Stimulated activated naive CD8-positive, alpha-beta T cell treated with anti-CD3 and anti-CD28 coated beads, Interleukin-15, amount 100 ng/mL, for 72 hours (primary cell): Measurements from ENCODE around the gene TNFRSF6B.

Experiments used
- ATAC-seq: fragments of 150-1000 bp; cut with Tn5 transposase; 2 replicates; pipeline ENCODE4 v1.10.0; 2021; ENCODE audit warnings: mild to moderate bottlenecking, moderate library complexity
- DNase-seq, 2 donors: peaks; one replicate each; pipeline ENCODE4 v3.0.0; 2021 to 2022
- H3K27ac Mint-ChIP-seq, 2 donors: one replicate each; pipeline ENCODE4 v1.8.0; 2022; ENCODE audit warnings: mild to moderate bottlenecking in 2 of 2, mixed read lengths in 2 of 2, moderate library complexity in 2 of 2
- H3K27me3 Mint-ChIP-seq: one replicate; pipeline ENCODE4 v1.8.0; 2022; ENCODE audit warnings: mixed read lengths
- H3K4me1 Mint-ChIP-seq: one replicate; pipeline ENCODE4 v1.8.0; 2022; ENCODE audit warnings: mild to moderate bottlenecking, mixed read lengths
- H3K4me3 Mint-ChIP-seq, 2 donors: one replicate each; pipeline ENCODE4 v1.8.0; 2022; ENCODE audit warnings: mild to moderate bottlenecking in 2 of 2, mixed read lengths in 2 of 2, moderate library complexity in 1 of 2
- H3K9me3 Mint-ChIP-seq, 2 donors: one replicate each; pipeline ENCODE4 v1.8.0; 2022; ENCODE audit warnings: mixed read lengths in 2 of 2

Gene TNFRSF6B

DNA sequence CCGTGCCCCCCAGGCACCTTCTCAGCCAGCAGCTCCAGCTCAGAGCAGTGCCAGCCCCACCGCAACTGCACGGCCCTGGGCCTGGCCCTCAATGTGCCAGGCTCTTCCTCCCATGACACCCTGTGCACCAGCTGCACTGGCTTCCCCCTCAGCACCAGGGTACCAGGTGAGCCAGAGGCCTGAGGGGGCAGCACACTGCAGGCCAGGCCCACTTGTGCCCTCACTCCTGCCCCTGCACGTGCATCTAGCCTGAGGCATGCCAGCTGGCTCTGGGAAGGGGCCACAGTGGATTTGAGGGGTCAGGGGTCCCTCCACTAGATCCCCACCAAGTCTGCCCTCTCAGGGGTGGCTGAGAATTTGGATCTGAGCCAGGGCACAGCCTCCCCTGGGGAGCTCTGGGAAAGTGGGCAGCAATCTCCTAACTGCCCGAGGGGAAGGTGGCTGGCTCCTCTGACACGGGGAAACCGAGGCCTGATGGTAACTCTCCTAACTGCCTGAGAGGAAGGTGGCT lies 960 bp downstream of the TNFRSF6B start:
- DNase-seq: peak in 1 of 2 donors; percentile 13
- Mint-ChIP-seq H3K9me3 (no peaks in the 10 kb centered on the region), H3K27me3 (no peaks in the 10 kb centered on the region), H3K4me3 (peak overlapping the region; percentile 9 to 67), H3K27ac (peak overlapping the region in 1 of 2 donors; percentile 93), H3K4me1 (peaks cover 56% of the 10 kb centered on the region)
- no peak for ATAC-seq

DNA sequence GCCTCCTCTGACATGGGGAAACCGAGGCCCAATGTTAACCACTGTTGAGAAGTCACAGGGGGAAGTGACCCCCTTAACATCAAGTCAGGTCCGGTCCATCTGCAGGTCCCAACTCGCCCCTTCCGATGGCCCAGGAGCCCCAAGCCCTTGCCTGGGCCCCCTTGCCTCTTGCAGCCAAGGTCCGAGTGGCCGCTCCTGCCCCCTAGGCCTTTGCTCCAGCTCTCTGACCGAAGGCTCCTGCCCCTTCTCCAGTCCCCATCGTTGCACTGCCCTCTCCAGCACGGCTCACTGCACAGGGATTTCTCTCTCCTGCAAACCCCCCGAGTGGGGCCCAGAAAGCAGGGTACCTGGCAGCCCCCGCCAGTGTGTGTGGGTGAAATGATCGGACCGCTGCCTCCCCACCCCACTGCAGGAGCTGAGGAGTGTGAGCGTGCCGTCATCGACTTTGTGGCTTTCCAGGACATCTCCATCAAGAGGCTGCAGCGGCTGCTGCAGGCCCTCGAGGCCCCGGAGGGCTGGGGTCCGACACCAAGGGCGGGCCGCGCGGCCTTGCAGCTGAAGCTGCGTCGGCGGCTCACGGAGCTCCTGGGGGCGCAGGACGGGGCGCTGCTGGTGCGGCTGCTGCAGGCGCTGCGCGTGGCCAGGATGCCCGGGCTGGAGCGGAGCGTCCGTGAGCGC lies 1.6 kb downstream of the TNFRSF6B start:
- ATAC-seq (no peak), DNase-seq (peak in 1 of 2 donors; percentile 12)
- Mint-ChIP-seq H3K4me1 (peaks cover 56% of the 10 kb centered on the region), H3K4me3 (peak overlapping the region in 1 of 2 donors; percentile 57), H3K27ac (peak overlapping the region; percentile 57 to 93), H3K27me3 (no peaks in the 10 kb centered on the region), H3K9me3 (no peaks in the 10 kb centered on the region)

DNA sequence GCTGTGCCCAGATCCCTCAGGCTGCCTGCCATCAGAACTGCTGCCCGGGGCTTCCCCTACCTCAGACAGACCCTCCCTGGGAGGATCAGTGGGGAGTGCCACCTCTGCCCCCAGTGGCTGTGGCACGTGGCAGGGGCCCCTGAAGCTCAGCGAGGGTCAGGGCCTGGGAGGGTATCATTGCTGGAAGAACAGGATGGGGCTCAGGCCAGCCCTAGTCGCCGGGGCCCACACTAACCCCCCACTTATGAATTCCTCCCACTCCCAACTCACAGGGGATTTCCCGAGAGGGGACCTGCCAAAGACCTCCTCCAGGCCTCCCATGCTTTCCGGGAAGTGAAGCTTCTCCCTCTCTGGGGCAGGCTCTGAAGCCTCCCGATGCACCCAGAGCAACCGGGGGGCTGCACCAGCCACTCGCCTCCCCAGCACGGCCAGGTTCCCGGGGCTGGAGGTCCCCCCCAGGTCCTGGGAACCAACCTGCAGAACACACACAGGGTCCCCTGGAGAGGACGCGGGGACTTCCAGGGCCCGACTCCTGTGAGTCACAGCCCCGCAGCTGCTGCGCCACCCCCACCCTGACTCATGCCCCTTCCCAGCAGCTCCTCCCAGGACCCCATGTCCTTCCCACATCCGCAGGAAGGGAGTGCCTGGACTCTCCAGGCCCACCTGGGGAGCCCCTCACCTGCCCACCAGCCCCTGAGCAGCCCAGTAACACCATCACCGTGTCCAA lies 2.5 kb downstream of the TNFRSF6B start:
- Mint-ChIP-seq H3K4me1 (peaks cover 55% of the 10 kb centered on the region), H3K9me3 (no peaks in the 10 kb centered on the region), H3K4me3 (peak overlapping the region in 1 of 2 donors; percentile 70), H3K27ac (peak overlapping the region in 1 of 2 donors; percentile 95), H3K27me3 (no peaks in the 10 kb centered on the region)
- DNase-seq (peak in 1 of 2 donors; percentile 44), ATAC-seq (peak; percentile 45)

DNA sequence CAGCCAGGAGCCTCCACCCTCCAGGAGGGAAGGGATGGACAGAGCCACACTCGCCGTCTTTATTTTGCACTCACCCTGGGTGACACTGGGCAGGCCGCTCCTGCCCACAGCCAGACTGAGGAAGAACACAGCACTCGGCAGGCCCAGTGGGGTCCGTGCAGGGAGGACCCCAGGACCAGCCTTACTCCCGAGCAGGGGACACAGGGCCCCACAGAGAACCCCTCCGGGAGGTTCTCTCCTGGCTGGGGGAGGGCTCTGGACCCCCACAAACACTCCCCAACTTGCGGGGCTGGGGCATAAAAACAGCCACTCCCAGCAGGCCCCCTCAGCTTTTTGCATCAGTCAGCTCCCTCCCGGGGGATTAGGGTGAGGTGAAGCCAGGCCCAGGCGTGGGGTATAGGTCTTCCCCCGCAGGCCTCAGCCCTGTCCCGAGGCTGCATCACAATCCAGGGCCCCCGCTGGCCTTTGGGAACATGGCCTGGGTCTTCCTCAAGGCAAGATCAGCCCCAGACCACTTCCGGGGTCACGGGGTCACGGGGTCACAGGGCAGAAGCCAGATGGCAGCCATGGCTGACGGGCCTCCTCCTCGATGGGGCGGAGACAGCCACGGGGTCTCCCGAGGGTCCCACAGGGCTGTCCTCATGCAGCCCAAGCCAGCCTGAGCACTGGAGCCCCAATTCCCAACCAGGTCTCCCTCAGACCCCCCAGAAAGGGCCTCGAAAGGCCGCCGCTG lies 3.2 kb downstream of the TNFRSF6B start:
- peak; percentile 8 for ATAC-seq
- no peaks in the 10 kb centered on the region for H3K27me3 Mint-ChIP-seq
- peaks cover 56% of the 10 kb centered on the region for H3K4me1 Mint-ChIP-seq

DNA sequence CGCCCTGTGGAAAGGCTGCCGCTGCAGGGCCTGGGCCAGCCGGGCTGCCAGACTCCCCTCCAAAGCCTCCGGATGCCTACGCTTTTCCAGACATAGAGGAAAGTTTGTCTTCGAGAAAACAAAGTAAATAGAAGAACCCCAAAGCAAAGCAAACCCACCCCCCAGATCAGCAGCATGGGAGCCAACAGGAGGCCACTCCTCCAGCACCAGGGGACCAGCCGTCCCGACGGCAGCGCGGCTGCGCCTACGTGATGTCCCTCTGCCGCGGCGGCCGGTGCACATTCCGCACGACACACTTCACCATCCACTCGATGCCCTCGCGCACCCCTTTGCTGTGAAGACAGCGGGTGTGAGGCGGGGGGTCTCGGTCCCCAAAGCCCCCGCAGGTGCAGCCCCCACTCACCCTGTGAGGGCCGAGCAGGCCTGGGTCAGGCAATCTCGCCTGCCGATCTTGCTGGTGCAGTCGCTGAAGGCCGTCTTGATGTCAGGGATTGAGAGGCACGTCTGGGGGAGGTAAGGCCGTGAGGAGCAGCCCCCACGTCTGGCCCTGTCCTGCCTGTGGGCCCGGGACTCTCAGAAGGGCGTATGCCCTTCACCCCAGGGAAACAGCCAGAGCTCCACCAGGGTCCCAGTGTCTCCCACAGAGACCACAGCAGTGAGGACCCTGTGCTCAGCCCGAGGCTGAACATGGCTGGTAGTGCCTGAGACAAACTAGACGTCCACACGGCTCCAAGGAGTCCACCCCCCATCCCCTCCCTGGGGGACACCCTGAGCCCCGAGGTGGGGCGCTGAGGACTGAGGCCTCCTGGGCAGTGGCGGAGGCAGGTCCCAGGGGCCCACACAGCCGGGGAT lies 4.0 kb downstream of the TNFRSF6B start:
- Mint-ChIP-seq H3K27ac (peak overlapping the region in 1 of 2 donors; percentile 95), H3K4me1 (peaks cover 64% of the 10 kb centered on the region), H3K27me3 (no peaks in the 10 kb centered on the region), H3K9me3 (no peaks in the 10 kb centered on the region), H3K4me3 (peak overlapping the region in 1 of 2 donors; percentile 21)
- peak; percentile 9 for ATAC-seq
- peak in 1 of 2 donors; percentile 16 for DNase-seq

More for the DNA sequence above, 3.2 kb downstream of the TNFRSF6B start:
- DNase-seq: no peak
- Mint-ChIP-seq H3K4me3 (peak overlapping the region in 1 of 2 donors; percentile 70), H3K9me3 (no peaks in the 10 kb centered on the region), H3K27ac (peak overlapping the region in 1 of 2 donors; percentile 95)

DNA sequence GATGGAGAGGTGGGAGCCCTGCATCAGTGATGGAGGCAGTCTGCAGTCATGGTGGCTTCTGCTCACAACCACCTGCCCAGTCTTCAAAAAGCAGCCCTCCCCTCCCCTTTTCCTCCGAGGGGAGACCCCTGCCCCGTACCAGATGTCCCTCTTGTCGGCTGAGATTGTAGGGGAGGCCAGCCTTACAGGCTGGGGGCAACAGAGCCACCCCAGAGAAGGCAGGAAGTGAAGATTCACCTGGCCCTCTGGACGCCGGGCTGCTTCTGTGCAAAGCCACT lies 4.5 kb downstream of the TNFRSF6B start:
- no peaks in the 10 kb centered on the region for H3K27me3 Mint-ChIP-seq
- ATAC-seq (no peak), DNase-seq (no peak)
- H3K4me1 Mint-ChIP-seq: peaks cover 67% of the 10 kb centered on the region
- H3K9me3 Mint-ChIP-seq: no peaks in the 10 kb centered on the region
- H3K27ac Mint-ChIP-seq: no peak overlapping the region
- no peak overlapping the region for H3K4me3 Mint-ChIP-seq

DNA sequence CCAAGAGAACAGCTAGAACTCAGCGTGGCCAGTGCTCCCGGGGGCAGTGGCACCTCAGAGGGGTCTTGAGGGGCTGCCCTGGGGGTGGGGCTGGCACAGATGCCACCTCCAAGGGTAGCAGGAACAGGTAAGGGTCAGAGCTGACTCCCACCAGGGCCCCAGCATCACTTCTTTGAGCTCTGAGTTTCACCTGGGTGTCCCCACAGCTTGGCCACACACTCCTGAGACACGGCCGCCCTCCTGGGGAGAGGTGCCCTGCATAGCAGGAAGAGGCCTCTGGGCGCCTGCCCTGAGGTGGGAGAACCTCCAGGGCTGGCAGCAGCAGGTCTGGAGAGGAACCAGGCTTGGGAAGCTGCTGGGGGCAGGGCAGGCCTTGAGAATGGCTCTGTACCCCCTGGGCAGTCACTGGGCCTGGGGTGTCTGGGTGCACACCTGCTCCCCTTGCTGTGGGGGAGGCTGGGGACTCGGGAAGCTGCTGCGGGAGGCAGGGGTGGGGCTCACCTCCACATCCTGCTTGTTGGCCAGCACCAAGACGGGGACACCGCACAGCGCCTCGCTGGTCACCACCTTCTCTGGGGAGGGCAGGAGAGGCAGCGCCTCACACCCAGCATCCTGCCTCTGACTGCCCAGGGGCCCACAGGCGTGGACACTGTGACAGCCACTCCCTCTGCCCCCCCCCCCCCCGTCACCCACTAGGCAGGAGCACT lies 5.0 kb downstream of the TNFRSF6B start:
- peaks cover 67% of the 10 kb centered on the region for H3K4me1 Mint-ChIP-seq

DNA sequence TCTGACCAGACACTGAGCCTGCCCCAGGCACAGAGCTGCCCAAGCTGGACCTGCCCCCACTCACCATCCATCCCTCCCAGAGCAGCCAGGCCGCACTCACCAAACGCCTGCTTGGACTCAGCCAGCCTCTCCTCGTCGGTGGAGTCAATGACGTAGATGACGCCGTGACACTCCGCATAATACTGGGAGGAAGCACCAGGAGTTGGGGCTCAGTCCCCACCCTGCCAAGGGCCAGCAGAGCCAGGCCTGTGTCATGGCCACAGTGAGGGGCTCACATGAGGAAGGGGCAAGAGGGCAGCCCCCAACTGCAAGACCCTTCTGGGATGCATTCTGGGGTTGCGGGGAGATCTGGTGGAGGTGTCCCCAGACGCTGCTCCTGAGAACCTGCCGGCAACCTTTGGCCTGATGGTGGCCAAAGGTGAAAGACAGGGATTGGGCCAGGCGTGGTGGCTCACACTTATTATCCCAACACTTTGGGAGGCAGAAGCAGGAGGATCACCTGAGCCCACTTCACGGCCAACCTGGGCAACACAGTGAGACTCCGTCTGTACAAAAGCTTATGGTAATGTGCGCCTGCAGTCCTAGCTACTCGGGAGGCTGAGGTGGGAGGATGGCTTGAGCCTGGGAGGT lies 5.7 kb downstream of the TNFRSF6B start:
- no peak for DNase-seq
- ATAC-seq: no peak
- Mint-ChIP-seq H3K27ac (peak overlapping the region in 1 of 2 donors; percentile 61), H3K9me3 (no peaks in the 10 kb centered on the region), H3K27me3 (no peaks in the 10 kb centered on the region), H3K4me1 (peaks cover 64% of the 10 kb centered on the region), H3K4me3 (no peak overlapping the region)

More for the DNA sequence above, 5.0 kb downstream of the TNFRSF6B start:
- H3K4me3 Mint-ChIP-seq: no peak overlapping the region
- H3K9me3 Mint-ChIP-seq: no peaks in the 10 kb centered on the region
- peak in 1 of 2 donors; percentile 12 for DNase-seq
- peak overlapping the region in 1 of 2 donors; percentile 27 for H3K27ac Mint-ChIP-seq
- no peak for ATAC-seq
- no peaks in the 10 kb centered on the region for H3K27me3 Mint-ChIP-seq

DNA sequence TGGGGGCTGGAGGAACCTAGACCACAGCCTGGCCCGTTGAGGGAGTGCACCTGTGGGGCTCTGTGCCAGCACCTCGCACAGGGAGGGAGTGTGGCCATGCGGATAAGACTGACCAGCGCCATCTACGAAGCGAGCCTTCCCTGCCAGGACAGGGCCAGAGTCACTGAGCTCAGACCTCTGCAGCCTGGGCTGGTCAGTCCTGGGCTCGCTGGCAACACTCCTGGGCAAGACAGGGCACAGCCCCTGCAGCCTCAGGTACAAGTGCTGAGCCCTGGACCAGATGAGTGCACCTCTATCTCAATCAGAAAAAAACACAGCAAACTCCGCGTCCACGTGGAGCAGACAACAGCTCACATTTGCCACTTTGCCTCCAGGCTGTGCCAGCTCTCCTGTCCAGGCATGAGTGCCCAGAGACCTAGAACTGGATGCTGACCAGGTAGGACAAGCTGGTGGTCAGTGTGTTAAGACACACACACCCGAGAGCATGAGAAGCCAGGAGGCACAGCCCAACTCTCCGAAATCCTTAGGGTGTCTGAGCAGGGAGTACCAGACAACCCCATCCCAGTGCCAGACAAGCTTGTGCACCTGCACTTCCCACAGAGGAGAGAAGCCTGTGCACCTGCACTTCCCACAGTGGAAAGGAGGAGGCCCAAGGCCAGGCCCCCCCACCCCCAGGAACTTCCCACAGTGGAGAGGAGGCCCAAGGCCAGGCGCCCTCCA lies 6.5 kb downstream of the TNFRSF6B start:
- Mint-ChIP-seq H3K4me3 (no peak overlapping the region), H3K27me3 (no peaks in the 10 kb centered on the region), H3K27ac (no peak overlapping the region), H3K9me3 (no peaks in the 10 kb centered on the region), H3K4me1 (peaks cover 56% of the 10 kb centered on the region)
- ATAC-seq (no peak), DNase-seq (no peak)

DNA sequence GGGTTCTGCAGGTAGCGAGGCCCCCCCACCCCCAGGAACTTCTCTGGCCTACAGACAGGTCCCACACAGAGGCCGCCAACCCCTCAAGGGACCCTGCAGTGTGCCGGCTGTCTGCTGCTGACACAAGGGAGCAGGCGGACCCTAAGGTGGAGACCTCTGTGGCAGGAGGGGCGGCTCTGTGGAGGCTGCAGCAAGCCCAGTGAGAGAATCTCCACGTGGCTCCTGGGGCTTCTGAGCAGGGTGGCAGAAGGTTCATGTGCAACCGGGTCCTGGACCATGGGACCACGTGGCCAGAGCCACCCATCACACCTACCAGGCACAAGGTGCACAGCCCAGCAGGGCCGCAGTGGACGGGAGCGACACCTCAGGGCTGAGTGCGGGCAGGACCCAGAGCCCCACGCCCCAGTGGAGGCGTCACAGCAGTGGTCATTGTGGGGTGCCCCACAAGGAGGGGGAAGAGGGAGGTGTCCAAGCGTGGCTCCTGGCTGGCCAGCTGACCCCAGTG lies 7.1 kb downstream of the TNFRSF6B start:
- DNase-seq: no peak
- Mint-ChIP-seq H3K4me3 (no peak overlapping the region), H3K27me3 (no peaks in the 10 kb centered on the region), H3K9me3 (no peaks in the 10 kb centered on the region), H3K4me1 (peaks cover 55% of the 10 kb centered on the region), H3K27ac (peak overlapping the region in 1 of 2 donors; percentile 67)
- no peak for ATAC-seq

DNA sequence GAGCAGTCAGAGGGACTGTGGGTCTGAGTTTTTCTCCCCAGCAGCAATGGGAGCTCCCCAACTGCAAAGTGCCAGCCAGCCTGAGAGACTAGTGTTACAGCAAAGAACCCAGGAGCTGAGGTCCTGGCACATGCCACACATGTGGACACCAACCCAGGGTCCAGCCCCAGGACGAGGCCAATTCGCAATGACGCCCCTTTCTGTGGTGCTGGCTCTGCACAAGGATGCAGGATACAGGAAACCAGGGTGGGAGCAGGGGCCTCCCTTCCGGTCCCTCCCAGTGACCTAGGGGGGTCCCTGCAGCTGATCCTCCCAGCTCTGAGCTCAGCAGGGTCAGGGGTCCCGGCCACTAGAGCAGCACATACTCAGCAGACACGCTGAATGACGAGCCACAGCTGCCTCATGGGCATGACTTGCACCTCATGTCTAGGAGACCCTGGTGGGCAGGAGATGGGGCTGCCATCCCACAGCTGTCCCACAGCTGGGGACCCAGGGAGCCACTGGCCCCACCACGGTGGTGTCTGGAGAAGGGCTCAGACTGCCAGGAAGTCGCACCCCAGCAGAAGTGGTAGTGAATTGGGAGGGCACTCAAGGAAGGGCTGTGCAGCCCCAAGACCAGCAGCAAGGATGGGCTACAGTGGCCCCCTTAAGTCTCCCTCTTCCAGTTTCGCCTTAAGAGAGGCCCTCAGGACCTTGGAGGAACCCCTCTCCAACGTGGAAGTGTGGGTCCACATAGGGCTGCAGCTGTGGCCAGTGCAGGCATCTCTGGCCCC lies 7.7 kb downstream of the TNFRSF6B start:
- ATAC-seq: no peak
- H3K27me3 Mint-ChIP-seq: no peaks in the 10 kb centered on the region
- peak overlapping the region in 1 of 2 donors; percentile 67 for H3K27ac Mint-ChIP-seq
- no peak for DNase-seq
- H3K4me3 Mint-ChIP-seq: no peak overlapping the region
- H3K9me3 Mint-ChIP-seq: no peaks in the 10 kb centered on the region
- H3K4me1 Mint-ChIP-seq: peaks cover 55% of the 10 kb centered on the region

DNA sequence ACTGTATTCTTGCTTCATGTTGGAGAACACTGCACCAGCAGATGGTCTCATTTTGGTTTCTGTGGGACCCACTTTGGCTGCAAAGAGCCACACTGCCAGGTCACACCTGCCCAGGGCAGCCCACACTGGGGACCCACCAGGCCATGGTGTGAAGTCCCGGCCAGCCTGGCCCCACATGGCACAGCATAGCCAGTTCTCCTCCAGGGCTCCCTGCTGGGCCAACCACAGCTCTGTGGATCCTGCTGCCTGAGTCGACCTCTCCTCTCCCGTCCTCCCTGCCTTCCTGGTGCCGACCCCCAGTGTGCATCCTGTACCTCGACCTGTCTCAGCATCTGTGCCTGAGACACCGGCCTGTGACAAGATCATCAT lies 8.3 kb downstream of the TNFRSF6B start:
- Mint-ChIP-seq H3K27ac (no peak overlapping the region), H3K9me3 (no peaks in the 10 kb centered on the region), H3K4me3 (no peak overlapping the region), H3K27me3 (no peaks in the 10 kb centered on the region), H3K4me1 (peaks cover 55% of the 10 kb centered on the region)
- ATAC-seq: no peak
- DNase-seq: no peak
